Effector memory CD4-positive, alpha-beta T cell (primary cell): ENCODE measurements around the gene SMCO4.

Experiments used
- DNase-seq, 3 donors: peaks; one replicate each; pipeline ENCODE4 v3.0.0-alpha.2; 2020
- H3K27ac ChIP-seq: 2 replicates; pipeline ENCODE4 v1.7.0; 2013; ENCODE audit warnings: mild to moderate bottlenecking, low read length, moderate library complexity; ENCODE audit not compliant: insufficient read depth, poor library complexity, severe bottlenecking
- H3K27me3 ChIP-seq: replicated peaks from 2 replicates; pipeline ENCODE4 v1.7.0; 2013; ENCODE audit warnings: mild to moderate bottlenecking, low read length; ENCODE audit not compliant: insufficient read depth, control insufficient read depth, poor library complexity, severe bottlenecking
- H3K36me3 ChIP-seq: 2 replicates; pipeline ENCODE4 v1.7.0; 2013; ENCODE audit warnings: mild to moderate bottlenecking, low read length, moderate library complexity; ENCODE audit not compliant: control insufficient read depth, insufficient read depth
- H3K4me1 ChIP-seq: 2 replicates; pipeline ENCODE4 v1.7.0; 2013; ENCODE audit warnings: low read length, mild to moderate bottlenecking; ENCODE audit not compliant: control insufficient read depth, insufficient read depth, poor library complexity, severe bottlenecking
- H3K4me3 ChIP-seq: 2 replicates; pipeline ENCODE4 v1.7.0; 2013; ENCODE audit warnings: low read length, low read depth, mild to moderate bottlenecking; ENCODE audit not compliant: insufficient read depth, poor library complexity, severe bottlenecking
- H3K9me3 ChIP-seq: 2 replicates; pipeline ENCODE4 v1.7.0; 2013; ENCODE audit warnings: mild to moderate bottlenecking, low read length, moderate library complexity; ENCODE audit not compliant: control insufficient read depth

The SMCO4 gene

GRCh38 chr11:93512073-93512475 lies 31.1 kb downstream of the SMCO4 start:
- no peak for DNase-seq
- Histone ChIP-seq H3K4me1 (no peaks in the 10 kb centered on the region), H3K27ac (no peak overlapping the region), H3K4me3 (no peak overlapping the region), H3K9me3 (no peaks in the 10 kb centered on the region), H3K36me3 (no peaks in the 10 kb centered on the region), H3K27me3 (no peaks in the 10 kb centered on the region)

- H3K4me3 ChIP-seq, result no peak overlapping the region
- DNase-seq, result no peak
- H3K27ac ChIP-seq, result no peak overlapping the region
- no peaks in the 10 kb centered on the region for H3K27me3 ChIP-seq
- H3K9me3 ChIP-seq, result no peaks in the 10 kb centered on the region
- no peaks in the 10 kb centered on the region for H3K4me1 ChIP-seq
- H3K36me3 ChIP-seq, result no peaks in the 10 kb centered on the region
Observed at GRCh38 chr11:93510196-93510873, 32.9 kb downstream of the SMCO4 start.

- Histone ChIP-seq H3K27ac (no peak overlapping the region), H3K4me1 (no peaks in the 10 kb centered on the region), H3K4me3 (no peak overlapping the region), H3K27me3 (no peaks in the 10 kb centered on the region), H3K9me3 (no peaks in the 10 kb centered on the region), H3K36me3 (no peaks in the 10 kb centered on the region)
- no peak for DNase-seq
Observed at GRCh38 chr11:93507517-93507916, 35.7 kb downstream of the SMCO4 start.

GRCh38 chr11:93505703-93506102 lies 37.5 kb downstream of the SMCO4 start:
- H3K4me1 ChIP-seq, result no peaks in the 10 kb centered on the region
- no peak for DNase-seq
- H3K9me3 ChIP-seq, result no peaks in the 10 kb centered on the region
- no peaks in the 10 kb centered on the region for H3K36me3 ChIP-seq
- H3K27ac ChIP-seq, result no peak overlapping the region
- no peaks in the 10 kb centered on the region for H3K27me3 ChIP-seq
- no peak overlapping the region for H3K4me3 ChIP-seq

GRCh38 chr11:93504110-93505095 lies 38.8 kb downstream of the SMCO4 start:
- H3K4me3 ChIP-seq, result no peak overlapping the region
- H3K27ac ChIP-seq, result no peak overlapping the region
- no peaks in the 10 kb centered on the region for H3K4me1 ChIP-seq
- no peak for DNase-seq
- H3K36me3 ChIP-seq, result no peaks in the 10 kb centered on the region
- H3K27me3 ChIP-seq, result no peaks in the 10 kb centered on the region
- no peaks in the 10 kb centered on the region for H3K9me3 ChIP-seq

- Histone ChIP-seq H3K27me3 (no peaks in the 10 kb centered on the region), H3K27ac (no peak overlapping the region), H3K9me3 (no peaks in the 10 kb centered on the region), H3K4me3 (no peak overlapping the region), H3K36me3 (no peaks in the 10 kb centered on the region), H3K4me1 (no peaks in the 10 kb centered on the region)
- no peak for DNase-seq
Observed at GRCh38 chr11:93501856-93502255, 41.3 kb downstream of the SMCO4 start.

- Histone ChIP-seq H3K4me3 (no peak overlapping the region), H3K36me3 (no peaks in the 10 kb centered on the region), H3K9me3 (no peaks in the 10 kb centered on the region), H3K27me3 (no peaks in the 10 kb centered on the region), H3K27ac (no peak overlapping the region), H3K4me1 (no peaks in the 10 kb centered on the region)
- no peak for DNase-seq
Observed at GRCh38 chr11:93500759-93501158, 42.4 kb downstream of the SMCO4 start.

GRCh38 chr11:93498641-93499040 lies 44.5 kb downstream of the SMCO4 start:
- Histone ChIP-seq H3K4me3 (no peak overlapping the region), H3K27ac (no peak overlapping the region), H3K9me3 (no peaks in the 10 kb centered on the region), H3K27me3 (no peaks in the 10 kb centered on the region), H3K4me1 (no peaks in the 10 kb centered on the region), H3K36me3 (no peaks in the 10 kb centered on the region)
- no peak for DNase-seq

GRCh38 chr11:93498161-93498560 lies 45.0 kb downstream of the SMCO4 start:
- H3K27ac ChIP-seq, result no peak overlapping the region

GRCh38 chr11:93497596-93497995 lies 45.6 kb downstream of the SMCO4 start:
- Histone ChIP-seq H3K4me1 (no peaks in the 10 kb centered on the region), H3K27me3 (no peaks in the 10 kb centered on the region), H3K4me3 (no peak overlapping the region), H3K36me3 (no peaks in the 10 kb centered on the region), H3K27ac (no peak overlapping the region), H3K9me3 (no peaks in the 10 kb centered on the region)
- no peak for DNase-seq

More at GRCh38 chr11:93498161-93498560, 45.0 kb downstream of the SMCO4 start:
- H3K4me1 ChIP-seq, result no peaks in the 10 kb centered on the region
- H3K36me3 ChIP-seq, result no peaks in the 10 kb centered on the region
- H3K9me3 ChIP-seq, result no peaks in the 10 kb centered on the region
- DNase-seq, result no peak
- H3K27me3 ChIP-seq, result no peaks in the 10 kb centered on the region
- no peak overlapping the region for H3K4me3 ChIP-seq
